AG09309 (cell line): ENCODE results near the gene SLC23A3.
A peak's percentile ranks its signal among the peaks of the same experiment; 100 is the strongest.

Experiments used
- DNase-seq: peaks from one replicate; pipeline ENCODE4 v3.0.0-alpha.2; 2010; ENCODE audit warnings: low read depth
- H3K4me3 ChIP-seq: 2 replicates; pipeline ENCODE4 v1.5.1; 2011; ENCODE audit warnings: mild to moderate bottlenecking, low read depth, low read length, moderate library complexity; ENCODE audit not compliant: control insufficient read depth
- TF ChIP-seq, protein P1 (sequence below): IDR thresholded peaks from 2 replicates; pipeline ENCODE4 v1.5.1; 2011; ENCODE audit warnings: mild to moderate bottlenecking, low read depth, low read length, inconsistent platforms; ENCODE audit not compliant: insufficient read depth, control insufficient read depth; ENCODE audit errors: missing control alignments

Gene SLC23A3

DNA sequence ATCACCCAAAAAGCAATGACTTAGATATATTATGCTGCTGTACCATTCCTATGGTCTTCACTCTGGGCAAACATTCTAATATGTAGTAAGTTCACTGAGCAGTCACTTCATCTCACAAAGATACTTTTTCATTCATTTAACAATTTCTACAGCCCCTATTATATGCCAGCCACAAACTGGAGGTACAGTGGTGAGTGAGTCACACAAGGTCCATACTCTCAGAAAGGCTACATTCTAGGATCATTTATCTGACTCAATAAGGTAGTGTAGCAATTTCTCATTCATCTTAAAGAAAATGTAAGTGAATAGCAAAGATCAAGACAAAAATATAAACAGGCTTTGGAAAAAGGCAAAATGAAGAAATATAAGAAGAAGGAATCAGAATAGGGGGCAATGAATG, 49.7 kb downstream of the SLC23A3 start:
- TF ChIP-seq, protein P1, sequence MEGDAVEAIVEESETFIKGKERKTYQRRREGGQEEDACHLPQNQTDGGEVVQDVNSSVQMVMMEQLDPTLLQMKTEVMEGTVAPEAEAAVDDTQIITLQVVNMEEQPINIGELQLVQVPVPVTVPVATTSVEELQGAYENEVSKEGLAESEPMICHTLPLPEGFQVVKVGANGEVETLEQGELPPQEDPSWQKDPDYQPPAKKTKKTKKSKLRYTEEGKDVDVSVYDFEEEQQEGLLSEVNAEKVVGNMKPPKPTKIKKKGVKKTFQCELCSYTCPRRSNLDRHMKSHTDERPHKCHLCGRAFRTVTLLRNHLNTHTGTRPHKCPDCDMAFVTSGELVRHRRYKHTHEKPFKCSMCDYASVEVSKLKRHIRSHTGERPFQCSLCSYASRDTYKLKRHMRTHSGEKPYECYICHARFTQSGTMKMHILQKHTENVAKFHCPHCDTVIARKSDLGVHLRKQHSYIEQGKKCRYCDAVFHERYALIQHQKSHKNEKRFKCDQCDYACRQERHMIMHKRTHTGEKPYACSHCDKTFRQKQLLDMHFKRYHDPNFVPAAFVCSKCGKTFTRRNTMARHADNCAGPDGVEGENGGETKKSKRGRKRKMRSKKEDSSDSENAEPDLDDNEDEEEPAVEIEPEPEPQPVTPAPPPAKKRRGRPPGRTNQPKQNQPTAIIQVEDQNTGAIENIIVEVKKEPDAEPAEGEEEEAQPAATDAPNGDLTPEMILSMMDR = no peak
- H3K4me3 ChIP-seq = no peak overlapping the region
- DNase-seq = no peak

DNA sequence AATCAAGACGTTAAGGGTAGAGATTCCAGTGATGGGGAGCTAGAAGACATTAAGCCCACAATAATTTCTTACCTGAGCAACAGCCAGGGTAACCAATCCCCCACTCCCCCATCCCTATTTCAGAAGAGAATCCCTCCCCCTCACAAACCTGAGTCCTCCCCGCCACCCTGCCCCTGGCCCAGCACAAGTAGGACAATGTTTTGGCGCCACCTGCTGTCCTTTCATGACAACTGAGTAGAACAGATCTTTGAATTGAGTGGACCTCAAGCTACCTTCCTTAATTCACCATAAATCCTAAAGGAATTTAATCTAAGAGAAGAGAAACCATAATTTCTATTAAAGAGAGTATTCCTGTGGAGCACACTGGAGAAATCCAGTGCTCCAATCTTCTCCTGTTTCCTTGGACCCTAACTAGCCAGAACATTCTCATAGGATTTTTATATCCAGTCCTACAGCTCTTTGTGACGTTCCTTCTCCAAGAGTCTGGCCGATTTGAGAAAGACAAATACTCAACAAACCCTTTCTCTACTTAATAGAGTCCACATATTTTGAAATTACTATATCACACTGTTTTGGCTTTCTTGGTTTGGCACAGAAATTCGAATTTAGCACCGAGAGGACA, 50.3 kb downstream of the SLC23A3 start:
- no peak for DNase-seq
- H3K4me3 ChIP-seq = no peak overlapping the region
- TF ChIP-seq, protein P1 = peak; percentile 79

DNA sequence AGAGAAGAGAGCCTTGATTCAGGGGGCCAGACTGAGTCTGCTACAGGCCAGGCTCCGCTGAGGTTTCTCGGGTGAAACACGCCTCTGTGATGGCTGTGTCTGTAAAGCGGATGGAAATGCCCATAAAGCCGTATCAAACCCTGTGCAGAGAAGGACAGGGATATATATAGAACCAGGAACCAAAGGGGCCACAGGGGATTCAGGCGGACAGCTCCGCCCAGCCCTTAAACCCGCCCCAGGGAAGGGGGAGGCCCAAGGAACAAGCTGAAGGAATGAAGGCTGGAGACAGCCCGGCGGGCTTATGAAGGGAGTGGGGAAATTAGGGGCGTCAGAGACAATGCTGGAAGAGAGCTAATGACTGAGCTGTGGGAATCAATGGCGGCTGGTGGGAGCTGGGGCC, 51.3 kb downstream of the SLC23A3 start:
- H3K4me3 ChIP-seq = no peak overlapping the region
- TF ChIP-seq, protein P1 = no peak
- no peak for DNase-seq

- H3K4me3 ChIP-seq = no peak overlapping the region
- no peak for DNase-seq
- TF ChIP-seq, protein P1 = no peak
Observed at GRCh38 chr2:219116776-219117646, 52.8 kb downstream of the SLC23A3 start.

GRCh38 chr2:219112651-219113338, 57.0 kb downstream of the SLC23A3 start:
- TF ChIP-seq, protein P1 = no peak
- no peak for DNase-seq
- no peak overlapping the region for H3K4me3 ChIP-seq

DNA sequence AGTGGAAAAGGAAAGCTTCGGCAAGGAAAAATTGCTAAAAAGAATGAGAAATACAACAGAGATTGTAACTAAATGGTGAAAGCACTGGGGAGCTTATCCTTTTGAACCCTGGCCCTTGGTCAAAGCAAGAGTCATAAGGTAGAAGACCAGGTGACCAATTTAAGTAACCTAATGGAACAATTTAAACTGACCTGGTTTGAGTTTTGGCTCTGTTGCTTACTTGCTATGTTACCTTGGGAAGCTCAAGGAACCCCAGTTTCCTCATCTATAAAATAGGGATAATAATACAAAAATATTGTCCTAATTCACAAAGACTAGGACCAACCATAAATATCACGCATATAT, 57.8 kb downstream of the SLC23A3 start:
- TF ChIP-seq, protein P1 = no peak
- no peak for DNase-seq
- H3K4me3 ChIP-seq = no peak overlapping the region
